GM12892 (cell line): ENCODE results near the gene UIMC1.

Source experiments
- POLR2A ChIP-seq: IDR thresholded peaks from 2 replicates; pipeline ENCODE4 v1.6.1; 2011; ENCODE audit warnings: low read depth, low read length, control low read depth
- POLR2AphosphoS5 ChIP-seq: IDR thresholded peaks from 2 replicates; pipeline ENCODE4 v1.6.1; 2011; ENCODE audit warnings: low read depth, low read length, control low read depth
- TAF1 ChIP-seq: IDR thresholded peaks from 2 replicates; pipeline ENCODE4 v1.6.1; 2011; ENCODE audit warnings: low read depth, mild to moderate bottlenecking, control low read depth, low read length, borderline replicate concordance

- TF ChIP-seq POLR2AphosphoS5 (no peak), POLR2A (no peak), TAF1 (no peak)
These were observed 94.5 kb downstream of the UIMC1 start for GRCh38 chr5:176912115-176912514.
